CD14-positive monocyte (primary cell): Measurements from ENCODE around the gene FAF1. TPM values are rescaled to one million over a fixed set of nuclear protein-coding genes. Genes with fewer than 3 reads are reported as not detected.
A peak's percentile ranks its signal among the peaks of the same experiment; 100 is the strongest.
"Not testable (repeated sequence)": the region's sequence is repeated elsewhere in the genome, so short reads cannot be mapped to it uniquely, and the experiment has no call there.

Source experiments
- DNase-seq, 3 donors: peaks; one replicate each; pipeline ENCODE4 v3.0.0-alpha.2; 2011 to 2022
- H2AFZ ChIP-seq: 2 replicates; pipeline ENCODE4 v1.6.0; 2012; ENCODE audit warnings: mild to moderate bottlenecking, low read depth, low read length, inconsistent platforms; ENCODE audit not compliant: insufficient read depth, poor library complexity, severe bottlenecking
- H3K27ac ChIP-seq, 2 donors: 1 replicate in 1 of 2; 2 replicates in 1 of 2; pipeline ENCODE4 v1.5.1; 2012 to 2013; ENCODE audit warnings: low read length in 2 of 2, control low read depth in 1 of 2, inconsistent platforms in 1 of 2, low read depth in 1 of 2, mild to moderate bottlenecking in 1 of 2
- H3K27me3 ChIP-seq, 2 donors: one replicate each; pipeline versions ENCODE4 v1.6.0 to v1.6.1; 2011 to 2013; ENCODE audit warnings: low read length in 2 of 2; ENCODE audit not compliant: control insufficient read depth in 2 of 2, insufficient read depth in 2 of 2
- H3K36me3 ChIP-seq, 2 donors: replicated peaks in 1 of 2; 1 replicate in 1 of 2; 2 replicates in 1 of 2; pipeline versions ENCODE4 v1.5.1 to v1.6.1; 2012 to 2013; ENCODE audit warnings: low read length in 2 of 2, control low read depth in 1 of 2, inconsistent platforms in 1 of 2, mild to moderate bottlenecking in 1 of 2; ENCODE audit not compliant: insufficient read depth in 2 of 2, control insufficient read depth in 1 of 2
- H3K4me1 ChIP-seq, 2 donors: 1 replicate in 1 of 2; 2 replicates in 1 of 2; pipeline versions ENCODE4 v1.5.1 to v1.6.1; 2012 to 2013; ENCODE audit warnings: low read length in 2 of 2, control low read depth in 1 of 2, inconsistent platforms in 1 of 2, mild to moderate bottlenecking in 1 of 2, moderate library complexity in 1 of 2; ENCODE audit not compliant: insufficient read depth in 2 of 2, control insufficient read depth in 1 of 2
- H3K4me2 ChIP-seq: replicated peaks from 2 replicates; pipeline ENCODE3; 2012; ENCODE audit warnings: low read length, moderate library complexity, mild to moderate bottlenecking; ENCODE audit not compliant: poor library complexity, severe bottlenecking; ENCODE audit errors: extremely low read depth
- H3K4me3 ChIP-seq, 3 experiments: fragments of 200-600 bp in 1 of 3; sonication (generic) in 1 of 3; replicated peaks in 1 of 3; 1 replicate in 2 of 3; 2 replicates in 1 of 3; pipeline ENCODE4 v1.5.1; 2011 to 2013; ENCODE audit warnings: low read length in 3 of 3, mild to moderate bottlenecking in 3 of 3, control low read depth in 2 of 3, low read depth in 2 of 3, inconsistent platforms in 1 of 3, moderate library complexity in 1 of 3
- H3K79me2 ChIP-seq: 2 replicates; pipeline ENCODE4 v1.6.0; 2012; ENCODE audit warnings: mild to moderate bottlenecking, control low read depth, inconsistent platforms, low read length, moderate library complexity; ENCODE audit not compliant: insufficient read depth
- H3K9ac ChIP-seq: 2 replicates; pipeline ENCODE4 v1.6.0; 2017; ENCODE audit warnings: low read length, mild to moderate bottlenecking; ENCODE audit not compliant: insufficient read depth, poor library complexity, severe bottlenecking
- H3K9me3 ChIP-seq, 2 donors: replicated peaks in 1 of 2; 1 replicate in 1 of 2; 2 replicates in 1 of 2; pipeline versions ENCODE4 v1.5.1 to v1.6.1; 2012 to 2013; ENCODE audit warnings: low read length in 2 of 2, control low read depth in 1 of 2; ENCODE audit not compliant: control insufficient read depth in 1 of 2, insufficient read depth in 1 of 2
- H4K20me1 ChIP-seq: 2 replicates; pipeline ENCODE4 v1.6.0; 2012; ENCODE audit warnings: mild to moderate bottlenecking, low read length, control low read depth, moderate library complexity; ENCODE audit not compliant: insufficient read depth
- H3K27ac Mint-ChIP-seq, 7 donors: one replicate each; pipeline ENCODE4 v1.8.0; 2020; ENCODE audit warnings: mild to moderate bottlenecking in 7 of 7, mixed read lengths in 7 of 7, moderate library complexity in 6 of 7, inconsistent platforms in 2 of 7
- H3K27me3 Mint-ChIP-seq, 3 donors: one replicate each; pipeline ENCODE4 v1.8.0; 2021 to 2022; ENCODE audit warnings: low read depth in 3 of 3, mild to moderate bottlenecking in 3 of 3, mixed read lengths in 3 of 3, moderate library complexity in 3 of 3, inconsistent platforms in 1 of 3
- H3K36me3 Mint-ChIP-seq, 2 donors: one replicate each; pipeline ENCODE4 v1.8.0; 2020; ENCODE audit warnings: mixed read lengths in 2 of 2, inconsistent platforms in 1 of 2, mild to moderate bottlenecking in 1 of 2
- H3K4me1 Mint-ChIP-seq: one replicate; pipeline ENCODE4 v1.8.0; 2020; ENCODE audit warnings: mild to moderate bottlenecking, mixed read lengths
- H3K4me3 Mint-ChIP-seq, 2 donors: one replicate each; pipeline ENCODE4 v1.8.0; 2020; ENCODE audit warnings: mild to moderate bottlenecking in 2 of 2, mixed read lengths in 2 of 2, moderate library complexity in 1 of 2
- H3K9me3 Mint-ChIP-seq, 7 donors: one replicate each; pipeline ENCODE4 v1.8.0; 2020 to 2022; ENCODE audit warnings: mixed read lengths in 7 of 7, mild to moderate bottlenecking in 6 of 7, moderate library complexity in 6 of 7, inconsistent platforms in 2 of 7
- WGBS: methylation state at CpG from one replicate; pipeline ENCODE4 v1.1.5; 2013; ENCODE audit warnings: missing lambda C conversion rate; ENCODE audit not compliant: insufficient coverage; 5-methylcytosine and 5-hydroxymethylcytosine counted together
- intact Hi-C, 2 donors: fragments of 100-400 bp; cut with micrococcal nuclease; formaldehyde crosslinking; loops; one replicate each; pipeline versions ENCODE4 v1.15.0 to v1.15.1; 2023
- polyA plus RNA-seq, 3 donors: library from polyadenylated mRNA; depleted of rRNA in 1 of 3; unstranded in 2 of 3; stranded (reverse) in 1 of 3; fragments of 300-500 nt in 2 of 3; fragments of >200 nt in 1 of 3; fragmentation: Illumina TruSeq in 2 of 3; gene quantifications; 1 replicate in 2 of 3; 2 replicates in 1 of 3; pipeline ENCODE4 v1.2.3, GENCODE V29; 2012 to 2021
- TF ChIP-seq, protein P1 (sequence below): fragments of 200-600 bp; IDR thresholded peaks from one replicate; pipeline ENCODE4 v1.8.0; 2022; ENCODE audit warnings: antibody characterized with exemption, mild to moderate bottlenecking

Gene FAF1
- polyA plus RNA-seq, 3 donors, result 11.4 to 29.6 (median 16.9) TPM

DNA sequence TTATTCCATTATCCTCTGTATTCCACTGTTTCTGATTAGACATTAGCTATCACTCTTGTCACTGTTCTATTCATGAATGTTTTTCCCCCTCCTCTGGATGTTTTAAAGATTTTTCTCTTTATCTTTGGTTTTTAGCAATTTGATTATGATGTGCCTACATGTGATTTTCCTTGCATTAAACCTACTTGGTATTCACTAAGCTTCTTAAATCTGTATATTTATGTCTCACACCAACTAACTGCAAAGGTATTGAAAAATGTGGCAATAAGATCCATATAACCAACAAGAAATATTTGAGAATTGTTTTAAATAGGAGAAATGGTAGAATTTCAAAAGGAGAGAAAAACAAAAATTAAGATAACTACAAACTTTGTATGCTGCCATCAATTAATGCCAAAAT lies 25.2 kb downstream of the FAF1 start:
- Histone ChIP-seq H3K4me2 (no peak overlapping the region), H3K79me2 (peaks cover 63% of the 10 kb centered on the region), H2AFZ (no peak overlapping the region), H3K36me3 (no peaks in the 10 kb centered on the region), H3K4me1 (no peaks in the 10 kb centered on the region), H4K20me1 (peaks cover 4% of the 10 kb centered on the region), H3K4me3 (no peak overlapping the region), H3K9me3 (no peaks in the 10 kb centered on the region), H3K27me3 (no peaks in the 10 kb centered on the region), H3K9ac (no peak overlapping the region), H3K27ac (no peak overlapping the region)
- Mint-ChIP-seq H3K36me3 (peaks cover 10 to 12% of the 10 kb centered on the region in 2 donors), H3K27me3 (no peaks in the 10 kb centered on the region), H3K9me3 (peaks cover 0 to 11% (median 3%) of the 10 kb centered on the region in 7 donors), H3K27ac (no peak overlapping the region), H3K4me3 (no peak overlapping the region), H3K4me1 (peaks cover 4% of the 10 kb centered on the region)
- intact Hi-C loops, result no loop called here
- no peak for DNase-seq
- TF ChIP-seq, protein P1, sequence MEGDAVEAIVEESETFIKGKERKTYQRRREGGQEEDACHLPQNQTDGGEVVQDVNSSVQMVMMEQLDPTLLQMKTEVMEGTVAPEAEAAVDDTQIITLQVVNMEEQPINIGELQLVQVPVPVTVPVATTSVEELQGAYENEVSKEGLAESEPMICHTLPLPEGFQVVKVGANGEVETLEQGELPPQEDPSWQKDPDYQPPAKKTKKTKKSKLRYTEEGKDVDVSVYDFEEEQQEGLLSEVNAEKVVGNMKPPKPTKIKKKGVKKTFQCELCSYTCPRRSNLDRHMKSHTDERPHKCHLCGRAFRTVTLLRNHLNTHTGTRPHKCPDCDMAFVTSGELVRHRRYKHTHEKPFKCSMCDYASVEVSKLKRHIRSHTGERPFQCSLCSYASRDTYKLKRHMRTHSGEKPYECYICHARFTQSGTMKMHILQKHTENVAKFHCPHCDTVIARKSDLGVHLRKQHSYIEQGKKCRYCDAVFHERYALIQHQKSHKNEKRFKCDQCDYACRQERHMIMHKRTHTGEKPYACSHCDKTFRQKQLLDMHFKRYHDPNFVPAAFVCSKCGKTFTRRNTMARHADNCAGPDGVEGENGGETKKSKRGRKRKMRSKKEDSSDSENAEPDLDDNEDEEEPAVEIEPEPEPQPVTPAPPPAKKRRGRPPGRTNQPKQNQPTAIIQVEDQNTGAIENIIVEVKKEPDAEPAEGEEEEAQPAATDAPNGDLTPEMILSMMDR, result no peak

GRCh38 chr1:50933770-50934169 lies 26.3 kb downstream of the FAF1 start:
- DNase-seq, H3K27me3 ChIP-seq, H3K9ac ChIP-seq, H3K4me1 ChIP-seq, H3K27ac ChIP-seq, H3K27ac Mint-ChIP-seq, H3K4me3 Mint-ChIP-seq, H3K4me2 ChIP-seq, H3K9me3 ChIP-seq, H3K4me1 Mint-ChIP-seq, H3K27me3 Mint-ChIP-seq, H4K20me1 ChIP-seq, H2AFZ ChIP-seq, H3K4me3 ChIP-seq, intact Hi-C loops, H3K36me3 ChIP-seq: not testable (repeated sequence)
- WGBS, result no CpG with 5 or more reads among the region's 3 CpGs
- H3K79me2 ChIP-seq, result peaks cover 70% of the 10 kb centered on the region
- Mint-ChIP-seq H3K36me3 (peaks cover 10 to 12% of the 10 kb centered on the region in 2 donors), H3K9me3 (peaks cover 0 to 11% (median 3%) of the 10 kb centered on the region in 7 donors)

DNA sequence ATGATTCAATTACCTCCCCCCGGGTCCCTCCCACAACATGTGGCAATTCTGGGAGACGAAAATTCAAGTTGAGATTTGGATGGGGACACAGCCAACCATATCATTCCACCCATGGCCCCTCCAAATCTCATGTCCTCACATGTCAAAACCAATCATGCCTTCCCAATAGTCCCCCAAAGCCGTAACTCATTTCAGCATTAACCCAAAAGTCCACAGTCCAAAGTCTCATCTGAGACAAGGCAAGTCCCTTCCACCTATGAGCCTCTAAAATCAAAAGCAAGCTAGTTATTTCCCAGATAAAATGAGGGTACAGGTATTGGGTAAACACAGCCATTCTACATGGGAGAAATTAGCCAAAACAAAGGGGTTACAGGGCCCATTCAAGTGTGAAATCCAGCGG lies 28.0 kb downstream of the FAF1 start:
- DNase-seq, H3K9me3 ChIP-seq, H3K4me2 ChIP-seq, H3K4me1 ChIP-seq, H3K27me3 Mint-ChIP-seq, H3K27me3 ChIP-seq, H3K4me1 Mint-ChIP-seq, H3K27ac ChIP-seq, intact Hi-C loops, H3K9ac ChIP-seq, H3K4me3 ChIP-seq, H2AFZ ChIP-seq, H3K36me3 ChIP-seq, H3K4me3 Mint-ChIP-seq, H4K20me1 ChIP-seq: not testable (repeated sequence)
- peaks cover 59% of the 10 kb centered on the region for H3K79me2 ChIP-seq
- 97% methylated on average over 3 of the region's 4 CpGs for WGBS
- peaks cover 0 to 11% (median 3%) of the 10 kb centered on the region in 7 donors for H3K9me3 Mint-ChIP-seq
- H3K27ac Mint-ChIP-seq, result peak overlapping the region in 4 of 7 donors; percentile 32 to 57 (median 46)
- peaks cover 10 to 13% of the 10 kb centered on the region in 2 donors for H3K36me3 Mint-ChIP-seq
